ENCODE measurements around the gene FAM20A.

DNA sequence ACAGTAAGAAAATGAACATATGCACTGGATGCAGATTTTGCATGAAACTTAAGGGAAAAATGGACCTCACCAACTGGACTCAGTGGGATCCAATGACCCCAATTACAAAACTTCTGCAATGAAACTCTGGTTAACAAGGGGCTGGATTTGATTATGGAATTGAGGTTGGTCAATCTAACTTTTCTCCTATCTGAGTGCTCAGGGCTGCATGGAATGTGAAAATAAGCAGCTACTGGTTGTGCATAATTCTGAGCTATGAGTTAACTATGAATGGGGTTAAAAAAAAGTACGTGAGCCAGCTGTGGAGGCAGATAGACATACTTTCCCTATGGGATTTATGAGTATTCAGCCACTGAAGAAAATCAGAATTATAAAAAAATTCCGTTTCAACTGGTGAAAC is 9.2 kb downstream of the FAM20A start:
- TF ChIP-seq, protein P1, sequence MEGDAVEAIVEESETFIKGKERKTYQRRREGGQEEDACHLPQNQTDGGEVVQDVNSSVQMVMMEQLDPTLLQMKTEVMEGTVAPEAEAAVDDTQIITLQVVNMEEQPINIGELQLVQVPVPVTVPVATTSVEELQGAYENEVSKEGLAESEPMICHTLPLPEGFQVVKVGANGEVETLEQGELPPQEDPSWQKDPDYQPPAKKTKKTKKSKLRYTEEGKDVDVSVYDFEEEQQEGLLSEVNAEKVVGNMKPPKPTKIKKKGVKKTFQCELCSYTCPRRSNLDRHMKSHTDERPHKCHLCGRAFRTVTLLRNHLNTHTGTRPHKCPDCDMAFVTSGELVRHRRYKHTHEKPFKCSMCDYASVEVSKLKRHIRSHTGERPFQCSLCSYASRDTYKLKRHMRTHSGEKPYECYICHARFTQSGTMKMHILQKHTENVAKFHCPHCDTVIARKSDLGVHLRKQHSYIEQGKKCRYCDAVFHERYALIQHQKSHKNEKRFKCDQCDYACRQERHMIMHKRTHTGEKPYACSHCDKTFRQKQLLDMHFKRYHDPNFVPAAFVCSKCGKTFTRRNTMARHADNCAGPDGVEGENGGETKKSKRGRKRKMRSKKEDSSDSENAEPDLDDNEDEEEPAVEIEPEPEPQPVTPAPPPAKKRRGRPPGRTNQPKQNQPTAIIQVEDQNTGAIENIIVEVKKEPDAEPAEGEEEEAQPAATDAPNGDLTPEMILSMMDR (conservative IDR thresholded peaks at IDR 0.05; ENCODE audit: low read depth, low read length): no peak
- TF ChIP-seq EZH2 (IDR thresholded peaks at IDR 0.05; ENCODE audit: low read length, unreplicated experiment): no peak
- TF ChIP-seq EZH2phosphoT487 (IDR thresholded peaks at IDR 0.05; ENCODE audit: borderline replicate concordance, low read length): no peak
